ENCODE results near the gene ECM2.
A peak's percentile ranks its signal among the peaks of the same experiment; 100 is the strongest.
"Not testable (repeated sequence)": the region's sequence is repeated elsewhere in the genome, so short reads cannot be mapped to it uniquely, and the experiment has no call there.

The ECM2 gene

GRCh38 chr9:92535940-92536850, at the start of gene ECM2:
TSS of gene ECM2 (minus strand) at chr9:92535990. CDS start at chr9:92522866, 13,124 bp downstream.
- TF ChIP-seq, protein P1, sequence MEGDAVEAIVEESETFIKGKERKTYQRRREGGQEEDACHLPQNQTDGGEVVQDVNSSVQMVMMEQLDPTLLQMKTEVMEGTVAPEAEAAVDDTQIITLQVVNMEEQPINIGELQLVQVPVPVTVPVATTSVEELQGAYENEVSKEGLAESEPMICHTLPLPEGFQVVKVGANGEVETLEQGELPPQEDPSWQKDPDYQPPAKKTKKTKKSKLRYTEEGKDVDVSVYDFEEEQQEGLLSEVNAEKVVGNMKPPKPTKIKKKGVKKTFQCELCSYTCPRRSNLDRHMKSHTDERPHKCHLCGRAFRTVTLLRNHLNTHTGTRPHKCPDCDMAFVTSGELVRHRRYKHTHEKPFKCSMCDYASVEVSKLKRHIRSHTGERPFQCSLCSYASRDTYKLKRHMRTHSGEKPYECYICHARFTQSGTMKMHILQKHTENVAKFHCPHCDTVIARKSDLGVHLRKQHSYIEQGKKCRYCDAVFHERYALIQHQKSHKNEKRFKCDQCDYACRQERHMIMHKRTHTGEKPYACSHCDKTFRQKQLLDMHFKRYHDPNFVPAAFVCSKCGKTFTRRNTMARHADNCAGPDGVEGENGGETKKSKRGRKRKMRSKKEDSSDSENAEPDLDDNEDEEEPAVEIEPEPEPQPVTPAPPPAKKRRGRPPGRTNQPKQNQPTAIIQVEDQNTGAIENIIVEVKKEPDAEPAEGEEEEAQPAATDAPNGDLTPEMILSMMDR (IDR thresholded peaks at IDR 0.05; ENCODE audit: low read length, missing control alignments): no peak
- peak within 1 kb of the TSS; percentile 46 for H3K4me3 ChIP-seq (replicated peaks; ENCODE audit: low read depth, low read length)
- peak; percentile 74 for DNase-seq (ENCODE audit: low read depth)

DNA sequence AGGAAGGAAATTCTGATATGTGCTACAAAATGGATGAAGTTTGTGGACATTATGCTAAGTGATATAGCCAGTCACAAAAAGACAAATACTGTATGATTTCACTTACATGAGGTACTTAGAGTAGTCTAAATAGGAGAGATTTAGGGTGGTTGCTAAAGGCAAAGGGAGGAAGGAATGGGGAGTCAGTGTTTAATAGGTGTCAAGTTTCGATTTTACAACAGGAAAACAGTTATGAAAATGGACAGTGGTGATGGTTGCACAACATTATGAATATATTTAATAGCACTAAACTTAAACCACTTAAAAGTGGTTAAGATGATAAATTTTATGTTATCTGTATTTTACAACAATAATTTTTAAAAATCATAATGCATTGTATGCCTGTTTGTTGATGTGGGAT, 40.4 kb upstream of the ECM2 start:
- H3K4me3 ChIP-seq (replicated peaks; ENCODE audit: low read depth, low read length): no peak overlapping the region
- TF ChIP-seq, protein P1 (IDR thresholded peaks at IDR 0.05; ENCODE audit: low read length, missing control alignments): no peak
- no peak for DNase-seq (ENCODE audit: low read depth)

DNA sequence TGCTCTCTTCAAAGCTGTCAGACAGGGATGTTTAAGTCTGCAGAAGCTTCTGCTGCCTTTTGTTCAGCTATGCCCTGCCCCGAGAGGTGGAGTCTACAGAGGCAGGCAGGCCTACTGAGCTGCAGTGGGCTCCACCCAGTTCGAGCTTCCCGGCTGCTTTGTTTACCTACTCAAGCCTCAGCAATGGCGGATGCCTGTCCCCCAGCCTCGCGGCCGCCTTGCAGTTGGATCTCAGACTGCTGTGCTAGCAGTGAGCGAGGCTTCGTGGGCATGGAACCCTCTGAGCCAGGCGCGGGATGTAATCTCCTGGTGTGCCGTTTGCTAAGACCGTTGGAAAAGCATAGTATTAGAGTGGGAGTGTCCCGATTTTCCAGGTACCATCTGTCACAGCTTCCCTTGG, 37.8 kb upstream of the ECM2 start:
- DNase-seq (ENCODE audit: low read depth): not testable (repeated sequence)

DNA sequence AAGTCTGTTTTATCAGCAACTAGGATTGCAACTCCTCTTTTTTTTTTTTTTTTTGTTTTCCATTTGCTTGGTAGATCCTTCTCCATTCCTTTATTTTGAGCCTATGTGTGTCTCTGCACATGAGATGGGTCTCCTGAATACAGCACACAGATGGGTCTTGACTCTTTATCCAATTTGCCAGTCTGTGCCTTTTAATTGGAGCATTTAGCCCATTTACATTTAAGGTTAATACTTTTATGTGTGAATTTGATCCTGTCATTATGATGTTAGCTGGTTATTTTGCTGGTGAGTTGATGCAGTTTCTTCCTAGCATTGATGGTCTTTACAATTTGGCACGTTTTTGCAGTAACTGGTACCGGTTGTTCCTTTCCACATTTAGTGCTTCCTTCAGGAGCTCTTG, 36.1 kb upstream of the ECM2 start:
- not testable (repeated sequence) for DNase-seq (ENCODE audit: low read depth); H3K4me3 ChIP-seq (replicated peaks; ENCODE audit: low read depth, low read length)

More for the DNA sequence above, 37.8 kb upstream of the ECM2 start:
- H3K4me3 ChIP-seq (replicated peaks; ENCODE audit: low read depth, low read length): not testable (repeated sequence)

GRCh38 chr9:92564982-92565381, 29.2 kb upstream of the ECM2 start:
- no peak for DNase-seq (ENCODE audit: low read depth)
- TF ChIP-seq, protein P1 (IDR thresholded peaks at IDR 0.05; ENCODE audit: low read length, missing control alignments): no peak
- H3K4me3 ChIP-seq (replicated peaks; ENCODE audit: low read depth, low read length): no peak overlapping the region

DNA sequence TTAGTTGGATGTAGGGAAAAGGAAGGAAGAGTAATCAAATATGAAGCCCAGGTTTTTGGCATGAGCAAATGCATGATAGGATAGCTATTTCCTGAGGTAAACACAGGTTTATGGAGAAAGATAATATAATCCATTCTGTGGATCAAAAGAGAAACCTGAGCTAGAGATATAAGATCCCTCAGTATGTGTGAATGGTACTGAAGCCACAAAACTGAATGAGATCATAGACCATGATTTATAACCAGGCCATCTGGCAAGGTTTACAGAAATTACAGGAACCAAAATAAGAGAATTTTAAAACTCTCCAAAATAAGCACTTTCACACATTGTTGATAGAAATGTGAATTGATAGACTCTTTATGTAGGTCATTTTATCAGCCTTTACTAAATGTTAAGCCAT, 28.7 kb upstream of the ECM2 start:
- H3K4me3 ChIP-seq (replicated peaks; ENCODE audit: low read depth, low read length): no peak overlapping the region
- DNase-seq (ENCODE audit: low read depth): no peak
- TF ChIP-seq, protein P1 (IDR thresholded peaks at IDR 0.05; ENCODE audit: low read length, missing control alignments): no peak

DNA sequence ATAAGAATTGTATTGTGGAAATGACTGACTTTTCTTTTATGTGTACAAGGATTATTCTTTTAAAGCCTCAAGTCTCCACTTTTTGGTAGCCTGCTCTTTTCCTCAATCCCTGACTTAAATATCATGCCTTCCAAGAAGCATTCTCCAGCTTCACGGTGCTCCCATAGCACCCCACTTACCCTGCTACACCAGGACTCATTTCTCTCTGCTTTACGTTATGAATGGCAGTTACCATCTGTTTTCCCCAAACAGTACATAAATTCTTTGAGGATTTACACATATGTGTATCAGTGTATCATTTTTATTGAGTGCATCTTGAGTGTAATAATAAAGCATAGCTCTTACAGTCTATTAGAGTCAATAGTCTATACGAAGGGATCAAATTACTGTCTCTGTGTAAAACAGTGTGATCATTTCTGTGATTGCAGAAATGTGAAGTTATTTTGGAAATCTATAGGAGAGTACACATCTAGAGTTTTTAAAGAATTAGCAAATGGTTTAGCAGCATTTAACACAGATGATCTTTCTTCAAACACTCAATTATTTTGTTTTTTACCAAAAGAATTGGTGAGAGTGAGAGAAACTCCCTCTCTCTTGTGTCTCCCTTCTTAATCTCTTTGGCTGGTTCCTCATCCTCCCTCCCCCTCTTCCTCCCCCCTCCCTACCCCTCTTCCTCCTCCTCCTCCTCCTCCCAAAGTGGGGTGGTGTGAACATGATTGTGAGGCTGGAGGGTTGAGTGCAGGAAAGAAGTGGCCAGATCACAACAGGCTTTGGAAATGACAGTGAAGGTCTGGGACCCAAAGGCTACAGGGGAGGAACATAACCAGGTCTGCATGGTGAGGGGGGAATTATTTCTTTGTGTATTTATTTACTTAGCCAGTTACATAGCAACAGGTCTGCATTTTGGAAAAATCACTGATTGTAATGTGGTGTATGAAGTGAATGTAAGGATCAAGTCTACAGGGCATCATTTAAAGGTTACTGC, 27.6 kb upstream of the ECM2 start:
- peak; percentile 19 for DNase-seq (ENCODE audit: low read depth)
- no peak overlapping the region for H3K4me3 ChIP-seq (replicated peaks; ENCODE audit: low read depth, low read length)

More for the DNA sequence above, 27.6 kb upstream of the ECM2 start:
- TF ChIP-seq, protein P1 (IDR thresholded peaks at IDR 0.05; ENCODE audit: low read length, missing control alignments): no peak
